Endothelial cell of umbilical vein (primary cell): ENCODE results near the gene ZFP90.

ENCODE experiments used
- EZH2 ChIP-seq: IDR thresholded peaks from 2 replicates; pipeline ENCODE4 v1.6.1; 2012; ENCODE audit warnings: borderline replicate concordance, low read depth, mild to moderate bottlenecking, moderate library complexity, low read length, inconsistent platforms; ENCODE audit not compliant: severe bottlenecking
- FOS ChIP-seq: IDR thresholded peaks from 2 replicates; pipeline ENCODE4 v1.6.1; 2011; ENCODE audit warnings: mild to moderate bottlenecking, low read length, moderate library complexity, borderline replicate concordance; ENCODE audit not compliant: insufficient read depth
- GATA2 ChIP-seq: IDR thresholded peaks from 2 replicates; pipeline ENCODE4 v1.7.0; 2011; ENCODE audit warnings: low read depth, mild to moderate bottlenecking, moderate library complexity, mixed read lengths, low read length; ENCODE audit not compliant: insufficient read length, insufficient read depth
- MYC ChIP-seq: IDR thresholded peaks from one replicate; pipeline ENCODE4 v1.6.1; 2011; ENCODE audit warnings: mild to moderate bottlenecking, low read depth, low read length
- POLR2A ChIP-seq: IDR thresholded peaks from 2 replicates; pipeline ENCODE4 v1.6.1; 2012; ENCODE audit warnings: low read depth, mild to moderate bottlenecking, control low read depth, low read length
- POLR2AphosphoS5 ChIP-seq: IDR thresholded peaks from 2 replicates; pipeline ENCODE4 v1.6.1; 2012; ENCODE audit warnings: low read depth, mild to moderate bottlenecking, control low read depth, low read length, moderate library complexity; ENCODE audit not compliant: insufficient read depth
- TF ChIP-seq, protein P1 (sequence below), 2 donors: IDR thresholded peaks; 1 replicate in 1 of 2; 2 replicates in 1 of 2; pipeline ENCODE4 v1.5.1; 2011; ENCODE audit warnings: low read length in 2 of 2, mild to moderate bottlenecking in 2 of 2, moderate library complexity in 2 of 2, control low read depth in 1 of 2, inconsistent platforms in 1 of 2, low read depth in 1 of 2; ENCODE audit not compliant: insufficient read depth in 1 of 2; ENCODE audit errors: extremely low read depth in 1 of 2
- TF ChIP-seq, protein P2 (sequence below): IDR thresholded peaks from 2 replicates; pipeline ENCODE4 v1.6.1; 2011; ENCODE audit not compliant: insufficient read depth, insufficient read length

DNA sequence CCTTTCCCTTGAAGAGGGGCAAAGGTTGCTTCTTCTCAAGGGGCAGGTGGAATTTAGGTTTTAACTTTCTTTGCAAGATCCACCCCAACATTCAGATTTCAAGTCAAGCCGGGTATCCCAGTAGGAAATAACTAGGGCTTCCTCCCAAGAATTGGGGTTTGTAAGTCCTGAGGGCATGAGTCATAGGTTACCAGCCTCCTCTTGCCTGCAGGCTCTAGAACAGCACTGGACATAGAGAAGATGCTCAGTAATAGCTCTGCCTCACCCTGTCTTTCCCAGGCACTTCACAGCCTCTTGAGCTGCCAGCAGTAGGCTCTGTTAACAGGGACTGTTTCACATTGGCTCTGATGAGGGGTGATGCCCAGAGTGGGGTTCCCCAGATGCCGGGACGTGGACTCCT, 35.8 kb upstream of the ZFP90 start:
- TF ChIP-seq, protein P1, sequence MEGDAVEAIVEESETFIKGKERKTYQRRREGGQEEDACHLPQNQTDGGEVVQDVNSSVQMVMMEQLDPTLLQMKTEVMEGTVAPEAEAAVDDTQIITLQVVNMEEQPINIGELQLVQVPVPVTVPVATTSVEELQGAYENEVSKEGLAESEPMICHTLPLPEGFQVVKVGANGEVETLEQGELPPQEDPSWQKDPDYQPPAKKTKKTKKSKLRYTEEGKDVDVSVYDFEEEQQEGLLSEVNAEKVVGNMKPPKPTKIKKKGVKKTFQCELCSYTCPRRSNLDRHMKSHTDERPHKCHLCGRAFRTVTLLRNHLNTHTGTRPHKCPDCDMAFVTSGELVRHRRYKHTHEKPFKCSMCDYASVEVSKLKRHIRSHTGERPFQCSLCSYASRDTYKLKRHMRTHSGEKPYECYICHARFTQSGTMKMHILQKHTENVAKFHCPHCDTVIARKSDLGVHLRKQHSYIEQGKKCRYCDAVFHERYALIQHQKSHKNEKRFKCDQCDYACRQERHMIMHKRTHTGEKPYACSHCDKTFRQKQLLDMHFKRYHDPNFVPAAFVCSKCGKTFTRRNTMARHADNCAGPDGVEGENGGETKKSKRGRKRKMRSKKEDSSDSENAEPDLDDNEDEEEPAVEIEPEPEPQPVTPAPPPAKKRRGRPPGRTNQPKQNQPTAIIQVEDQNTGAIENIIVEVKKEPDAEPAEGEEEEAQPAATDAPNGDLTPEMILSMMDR (IDR thresholded peaks at IDR 0.05; ENCODE audit: extremely low read depth in 1 of 2, insufficient read depth in 1 of 2, low read depth in 1 of 2, low read length in 2 of 2): no peak
- no peak for TF ChIP-seq EZH2
- TF ChIP-seq POLR2AphosphoS5: no peak
- no peak for TF ChIP-seq POLR2A
- TF ChIP-seq, protein P2, sequence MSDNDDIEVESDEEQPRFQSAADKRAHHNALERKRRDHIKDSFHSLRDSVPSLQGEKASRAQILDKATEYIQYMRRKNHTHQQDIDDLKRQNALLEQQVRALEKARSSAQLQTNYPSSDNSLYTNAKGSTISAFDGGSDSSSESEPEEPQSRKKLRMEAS: no peak
- no peak for TF ChIP-seq FOS
- TF ChIP-seq GATA2: no peak
- no peak for TF ChIP-seq MYC
